ENCODE results near the gene CDH10.

DNA sequence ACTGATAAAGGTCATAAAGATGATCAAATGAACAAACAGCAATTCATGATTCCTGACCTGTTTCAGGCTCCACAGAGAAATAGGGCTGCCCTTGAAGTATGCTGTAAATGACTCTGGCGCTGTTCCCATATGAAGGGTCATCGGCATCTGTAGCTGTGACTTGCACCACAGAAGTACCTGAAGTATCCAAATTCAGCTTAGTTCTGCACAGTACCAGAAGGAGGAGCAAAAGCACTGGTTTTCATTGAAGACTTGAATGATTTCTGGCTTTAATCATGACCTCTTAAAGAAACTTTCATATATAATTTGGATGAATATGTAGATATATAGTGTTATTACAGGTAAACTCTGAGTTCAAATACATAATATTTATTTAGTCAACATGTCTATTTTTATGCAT, 109.1 kb downstream of the CDH10 start:
- TF ChIP-seq PPARA (CRISPR knock-in tag; IDR thresholded peaks at IDR 0.05; ENCODE audit: borderline replicate concordance) (no peak), ARNTL (CRISPR knock-in tag; IDR thresholded peaks at IDR 0.05; ENCODE audit: borderline replicate concordance, low read depth) (no peak), OSR1 (CRISPR knock-in tag; IDR thresholded peaks at IDR 0.05) (no peak), SNAI2 (CRISPR knock-in tag; IDR thresholded peaks at IDR 0.05) (no peak), ESRRG (CRISPR knock-in tag; IDR thresholded peaks at IDR 0.05) (no peak)
- TF ChIP-seq, protein P1, sequence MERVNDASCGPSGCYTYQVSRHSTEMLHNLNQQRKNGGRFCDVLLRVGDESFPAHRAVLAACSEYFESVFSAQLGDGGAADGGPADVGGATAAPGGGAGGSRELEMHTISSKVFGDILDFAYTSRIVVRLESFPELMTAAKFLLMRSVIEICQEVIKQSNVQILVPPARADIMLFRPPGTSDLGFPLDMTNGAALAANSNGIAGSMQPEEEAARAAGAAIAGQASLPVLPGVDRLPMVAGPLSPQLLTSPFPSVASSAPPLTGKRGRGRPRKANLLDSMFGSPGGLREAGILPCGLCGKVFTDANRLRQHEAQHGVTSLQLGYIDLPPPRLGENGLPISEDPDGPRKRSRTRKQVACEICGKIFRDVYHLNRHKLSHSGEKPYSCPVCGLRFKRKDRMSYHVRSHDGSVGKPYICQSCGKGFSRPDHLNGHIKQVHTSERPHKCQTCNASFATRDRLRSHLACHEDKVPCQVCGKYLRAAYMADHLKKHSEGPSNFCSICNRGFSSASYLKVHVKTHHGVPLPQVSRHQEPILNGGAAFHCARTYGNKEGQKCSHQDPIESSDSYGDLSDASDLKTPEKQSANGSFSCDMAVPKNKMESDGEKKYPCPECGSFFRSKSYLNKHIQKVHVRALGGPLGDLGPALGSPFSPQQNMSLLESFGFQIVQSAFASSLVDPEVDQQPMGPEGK (CRISPR knock-in tag; IDR thresholded peaks at IDR 0.05; ENCODE audit: borderline replicate concordance) = no peak
